Measurements from ENCODE around the gene LTBR. TPM values are rescaled to one million over a fixed set of nuclear protein-coding genes. Genes with fewer than 3 reads are reported as not detected.
A peak's percentile ranks its signal among the peaks of the same experiment; 100 is the strongest.

The LTBR gene
- total RNA-seq, 1 donor, result 121 TPM

- Histone ChIP-seq H3K4me2 (ENCODE audit: insufficient read depth, low read length) (no peak overlapping the region), H3K4me1 (ENCODE audit: insufficient read depth, low read length) (peaks cover 3% of the 10 kb centered on the region), H3K27me3 (ENCODE audit: insufficient read depth, low read length) (peaks cover 2% of the 10 kb centered on the region), H2AFZ (ENCODE audit: low read length) (peak overlapping the region; percentile 56), H3K9me3 (ENCODE audit: low read depth, low read length) (no peaks in the 10 kb centered on the region), H3K79me2 (ENCODE audit: insufficient read depth, low read length) (no peaks in the 10 kb centered on the region), H3K4me3 (ENCODE audit: insufficient read depth, low read length) (no peak overlapping the region), H4K20me1 (ENCODE audit: insufficient read depth, low read length) (no peaks in the 10 kb centered on the region), H3K27ac (ENCODE audit: low read depth, low read length) (no peak overlapping the region), H3K36me3 (ENCODE audit: insufficient read depth, low read length) (no peaks in the 10 kb centered on the region)
- TF ChIP-seq CTCF (IDR thresholded peaks at IDR 0.05; ENCODE audit: extremely low read depth, low read depth, low read length), result no peak
- peak; percentile 46 for DNase-seq (ENCODE audit: insufficient read length, low spot score, missing footprints)
Observed at GRCh38 chr12:6352193-6353173, 31.5 kb upstream of the LTBR start.

- H3K4me1 ChIP-seq (ENCODE audit: insufficient read depth, low read length), result no peaks in the 10 kb centered on the region
- H3K9me3 ChIP-seq (ENCODE audit: low read depth, low read length), result no peaks in the 10 kb centered on the region
- no peak overlapping the region for H3K4me3 ChIP-seq (ENCODE audit: insufficient read depth, low read length)
- H2AFZ ChIP-seq (ENCODE audit: low read length), result no peak overlapping the region
- peaks cover 2% of the 10 kb centered on the region for H3K27me3 ChIP-seq (ENCODE audit: insufficient read depth, low read length)
- DNase-seq (ENCODE audit: insufficient read length, low spot score, missing footprints), result peak; percentile 62
- no peak overlapping the region for H3K27ac ChIP-seq (ENCODE audit: low read depth, low read length)
- H3K79me2 ChIP-seq (ENCODE audit: insufficient read depth, low read length), result no peaks in the 10 kb centered on the region
- no peaks in the 10 kb centered on the region for H4K20me1 ChIP-seq (ENCODE audit: insufficient read depth, low read length)
- H3K4me2 ChIP-seq (ENCODE audit: insufficient read depth, low read length), result no peak overlapping the region
- H3K36me3 ChIP-seq (ENCODE audit: insufficient read depth, low read length), result no peaks in the 10 kb centered on the region
- no peak for TF ChIP-seq CTCF (IDR thresholded peaks at IDR 0.05; ENCODE audit: extremely low read depth, low read depth, low read length)
Observed at GRCh38 chr12:6354495-6355393, 29.2 kb upstream of the LTBR start.

GRCh38 chr12:6355491-6356373 is 28.2 kb upstream of the LTBR start:
- Histone ChIP-seq H3K36me3 (ENCODE audit: insufficient read depth, low read length) (no peaks in the 10 kb centered on the region), H3K27ac (ENCODE audit: low read depth, low read length) (no peak overlapping the region), H3K4me1 (ENCODE audit: insufficient read depth, low read length) (no peaks in the 10 kb centered on the region), H3K4me2 (ENCODE audit: insufficient read depth, low read length) (no peak overlapping the region), H3K79me2 (ENCODE audit: insufficient read depth, low read length) (no peaks in the 10 kb centered on the region), H3K9me3 (ENCODE audit: low read depth, low read length) (no peaks in the 10 kb centered on the region), H4K20me1 (ENCODE audit: insufficient read depth, low read length) (no peaks in the 10 kb centered on the region), H3K27me3 (ENCODE audit: insufficient read depth, low read length) (peaks cover 2% of the 10 kb centered on the region), H2AFZ (ENCODE audit: low read length) (no peak overlapping the region), H3K4me3 (ENCODE audit: insufficient read depth, low read length) (no peak overlapping the region)
- no peak for TF ChIP-seq CTCF (IDR thresholded peaks at IDR 0.05; ENCODE audit: extremely low read depth, low read depth, low read length)
- DNase-seq (ENCODE audit: insufficient read length, low spot score, missing footprints), result no peak
